ENCODE data around the gene CAV3.

- no peak for TF ChIP-seq POLR2A (IDR thresholded peaks at IDR 0.05)
- TF ChIP-seq CTCF (IDR thresholded peaks at IDR 0.05): no peak
- TF ChIP-seq POLR2AphosphoS5 (IDR thresholded peaks at IDR 0.05): no peak
These were observed 9.5 kb downstream of the CAV3 start for GRCh38 chr3:8743021-8743601.

Measured in breast epithelium (tissue), 3 donors.